Measurements from ENCODE around the gene SHOX. TPM values are rescaled to one million over a fixed set of nuclear protein-coding genes. Genes with fewer than 3 reads are reported as not detected.
"Not testable (repeated sequence)": the region's sequence is repeated elsewhere in the genome, so short reads cannot be mapped to it uniquely, and the experiment has no call there.

SHOX gene
- total RNA-seq, 3 donors from 2014 or later, result 0.33 to 0.80 TPM; not detected in 1

DNA sequence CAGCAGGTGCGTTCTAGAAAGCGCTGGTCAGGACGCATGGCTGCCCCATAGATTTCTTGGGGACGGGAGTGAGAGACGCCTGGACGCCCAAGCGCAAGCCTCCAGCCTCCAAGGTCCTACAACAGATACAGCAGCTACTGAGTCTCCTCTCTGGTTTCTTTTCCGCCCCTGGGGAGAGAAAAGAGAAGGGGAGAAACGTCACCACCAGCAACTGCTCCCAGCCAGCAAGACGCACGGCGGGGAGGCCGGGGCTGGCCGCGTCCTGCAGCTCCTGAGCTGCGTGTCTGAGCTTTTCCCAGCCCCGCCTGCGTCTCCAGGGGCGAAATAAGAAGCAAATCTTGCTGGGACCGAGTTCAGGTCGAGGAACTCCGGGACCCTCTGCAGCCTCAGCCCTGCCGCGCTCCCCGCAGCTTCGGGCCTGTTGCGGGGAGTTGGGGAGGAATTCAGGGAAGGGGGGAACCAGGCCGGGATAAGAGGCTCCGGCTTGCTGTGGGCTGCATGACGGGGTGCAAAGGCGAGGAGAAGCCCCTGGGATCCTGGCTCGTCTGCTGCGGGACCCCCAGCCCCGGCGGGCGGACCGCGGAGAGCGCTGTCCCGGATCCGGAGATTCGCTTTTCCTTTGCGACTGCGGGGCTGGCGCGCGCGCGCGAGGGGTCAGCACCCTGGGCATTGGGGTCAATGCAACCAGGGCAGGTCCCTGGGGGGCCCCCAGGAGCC lies 6.8 kb upstream of the SHOX start:
- no peak for TF ChIP-seq POLR2AphosphoS5 (IDR thresholded peaks at IDR 0.05)
- no peak for TF ChIP-seq POLR2A (IDR thresholded peaks at IDR 0.05)
- TF ChIP-seq, protein P1, sequence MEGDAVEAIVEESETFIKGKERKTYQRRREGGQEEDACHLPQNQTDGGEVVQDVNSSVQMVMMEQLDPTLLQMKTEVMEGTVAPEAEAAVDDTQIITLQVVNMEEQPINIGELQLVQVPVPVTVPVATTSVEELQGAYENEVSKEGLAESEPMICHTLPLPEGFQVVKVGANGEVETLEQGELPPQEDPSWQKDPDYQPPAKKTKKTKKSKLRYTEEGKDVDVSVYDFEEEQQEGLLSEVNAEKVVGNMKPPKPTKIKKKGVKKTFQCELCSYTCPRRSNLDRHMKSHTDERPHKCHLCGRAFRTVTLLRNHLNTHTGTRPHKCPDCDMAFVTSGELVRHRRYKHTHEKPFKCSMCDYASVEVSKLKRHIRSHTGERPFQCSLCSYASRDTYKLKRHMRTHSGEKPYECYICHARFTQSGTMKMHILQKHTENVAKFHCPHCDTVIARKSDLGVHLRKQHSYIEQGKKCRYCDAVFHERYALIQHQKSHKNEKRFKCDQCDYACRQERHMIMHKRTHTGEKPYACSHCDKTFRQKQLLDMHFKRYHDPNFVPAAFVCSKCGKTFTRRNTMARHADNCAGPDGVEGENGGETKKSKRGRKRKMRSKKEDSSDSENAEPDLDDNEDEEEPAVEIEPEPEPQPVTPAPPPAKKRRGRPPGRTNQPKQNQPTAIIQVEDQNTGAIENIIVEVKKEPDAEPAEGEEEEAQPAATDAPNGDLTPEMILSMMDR (IDR thresholded peaks at IDR 0.05), result no peak
- H3K9me3 ChIP-seq, result no peaks in the 10 kb centered on the region
- H3K36me3 ChIP-seq, result no peaks in the 10 kb centered on the region
- no peak overlapping the region for H3K27ac ChIP-seq
- H3K4me3 ChIP-seq, result peak overlapping the region in 2 of 3 donors; percentile 17 to 43
- no peaks in the 10 kb centered on the region for H3K4me1 ChIP-seq
- DNase-seq (ENCODE audit: low spot score in 2 of 2), result peak in 1 of 2 donors; percentile 20
- intact Hi-C loops (cut with DNase I; ENCODE audit: low total_unique reads), result no loop called here
- peaks cover 0 to 64% of the 10 kb centered on the region in 2 donors for H3K27me3 ChIP-seq

DNA sequence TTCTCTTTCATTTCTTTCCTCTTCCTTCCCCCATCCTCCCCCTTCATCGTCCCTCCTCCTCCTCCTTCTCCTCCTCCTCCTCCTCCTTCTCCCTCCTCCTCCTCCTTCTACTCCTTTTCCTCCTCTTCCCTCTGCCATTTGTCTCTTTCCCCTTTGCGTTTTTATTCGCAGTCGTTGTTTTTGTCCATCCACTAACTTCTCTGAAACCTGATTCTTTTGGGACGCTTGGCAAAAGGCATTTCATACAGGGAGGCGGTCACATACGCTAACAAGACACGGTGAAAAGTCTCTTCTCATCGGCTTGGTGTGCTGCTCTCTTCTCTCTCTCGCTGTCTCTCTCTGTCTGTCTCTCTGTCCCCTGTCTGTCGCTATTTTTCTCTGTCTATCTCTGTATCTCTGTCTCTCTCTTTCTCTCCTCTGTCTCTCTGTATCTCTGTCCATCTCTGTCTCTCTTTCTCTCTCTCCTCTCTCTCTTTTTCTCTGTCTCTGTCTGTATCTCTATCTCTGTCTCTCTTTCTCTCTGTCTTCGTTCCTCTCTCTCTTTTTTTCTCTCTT lies 5.4 kb upstream of the SHOX start:
- Histone ChIP-seq H3K9me3 (no peaks in the 10 kb centered on the region), H3K4me1 (no peaks in the 10 kb centered on the region), H3K27ac (no peak overlapping the region), H3K36me3 (no peaks in the 10 kb centered on the region), H3K4me3 (no peak overlapping the region), H3K27me3 (peaks cover 0 to 63% of the 10 kb centered on the region in 2 donors)
- no peak for DNase-seq (ENCODE audit: low spot score in 2 of 2)
- intact Hi-C loops (cut with DNase I; ENCODE audit: low total_unique reads), result no loop called here
- TF ChIP-seq POLR2A (IDR thresholded peaks at IDR 0.05), result no peak

DNA sequence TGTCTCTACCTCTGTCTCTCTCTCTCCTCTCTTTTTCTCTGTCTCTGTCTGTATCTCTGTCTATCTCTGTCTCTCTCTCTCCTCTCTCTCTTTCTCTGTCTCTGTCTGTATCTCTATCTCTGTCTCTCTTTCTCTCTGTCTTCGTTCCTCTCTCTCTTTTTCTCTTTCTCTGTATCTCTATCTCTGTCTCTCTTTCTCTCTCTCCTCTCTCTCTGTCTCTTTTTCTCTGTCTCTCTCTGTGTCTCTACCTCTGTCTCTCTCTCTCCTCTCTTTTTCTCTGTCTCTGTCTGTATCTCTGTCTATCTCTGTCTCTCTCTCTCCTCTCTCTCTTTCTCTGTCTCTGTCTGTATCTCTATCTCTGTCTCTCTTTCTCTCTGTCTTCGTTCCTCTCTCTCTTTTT lies 4.5 kb upstream of the SHOX start:
- intact Hi-C loops (cut with DNase I; ENCODE audit: low total_unique reads); H3K4me1 ChIP-seq; DNase-seq (ENCODE audit: low spot score in 2 of 2); H3K36me3 ChIP-seq; H3K27ac ChIP-seq; H3K9me3 ChIP-seq; H3K4me3 ChIP-seq: not testable (repeated sequence)
- peaks cover 0 to 65% of the 10 kb centered on the region in 2 donors for H3K27me3 ChIP-seq

DNA sequence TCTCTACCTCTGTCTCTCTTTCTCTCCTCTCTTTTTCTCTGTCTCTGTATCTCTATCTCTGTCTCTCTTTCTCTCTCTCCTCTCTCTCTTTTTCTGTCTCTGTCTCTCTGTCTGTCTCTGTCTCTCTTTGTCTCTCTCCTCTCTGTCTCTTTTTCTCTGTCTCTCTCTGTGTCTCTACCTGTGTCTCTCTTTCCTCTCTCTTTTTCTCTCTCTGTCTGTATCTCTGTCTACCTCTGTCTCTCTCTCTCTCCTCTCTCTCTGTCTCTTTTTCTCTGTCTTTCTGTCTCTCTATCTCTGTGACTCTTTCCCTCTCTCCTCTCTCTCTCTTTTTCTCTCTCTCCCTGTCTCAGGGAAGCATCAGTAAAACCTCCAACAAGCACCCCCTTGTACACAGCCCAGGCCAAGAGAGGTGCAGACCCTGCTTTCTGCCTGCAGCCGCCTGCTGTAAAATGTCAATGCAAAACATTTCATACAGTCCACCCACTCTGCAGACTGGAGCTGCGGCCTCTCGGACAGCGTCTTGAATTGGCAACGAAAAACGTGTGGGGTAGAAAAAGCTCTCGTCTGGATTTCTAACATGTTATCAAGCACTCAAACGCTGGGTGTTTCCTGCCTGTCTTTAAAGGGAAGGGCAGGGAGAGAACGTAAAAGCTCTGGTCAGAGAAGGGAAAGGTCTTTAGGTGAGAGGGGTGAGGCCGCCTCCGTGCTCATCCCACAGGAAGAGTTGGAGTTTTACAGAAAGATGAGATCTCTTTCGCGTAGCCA lies 3.7 kb upstream of the SHOX start:
- Histone ChIP-seq H3K4me3 (no peak overlapping the region), H3K36me3 (no peaks in the 10 kb centered on the region), H3K27me3 (peaks cover 0 to 71% of the 10 kb centered on the region in 2 donors), H3K9me3 (no peaks in the 10 kb centered on the region), H3K4me1 (no peaks in the 10 kb centered on the region), H3K27ac (no peak overlapping the region)
- no peak for TF ChIP-seq POLR2A (IDR thresholded peaks at IDR 0.05)
- intact Hi-C loops (cut with DNase I; ENCODE audit: low total_unique reads), result no loop called here
- no peak for DNase-seq (ENCODE audit: low spot score in 2 of 2)

GRCh38 chrX:627510-627981 lies 3.0 kb upstream of the SHOX start:
- Histone ChIP-seq H3K27me3 (peaks cover 0 to 73% of the 10 kb centered on the region in 2 donors), H3K27ac (no peak overlapping the region), H3K4me1 (no peaks in the 10 kb centered on the region), H3K4me3 (no peak overlapping the region), H3K36me3 (no peaks in the 10 kb centered on the region), H3K9me3 (no peaks in the 10 kb centered on the region)
- TF ChIP-seq, protein P1 (IDR thresholded peaks at IDR 0.05), result no peak
- TF ChIP-seq POLR2AphosphoS5 (IDR thresholded peaks at IDR 0.05) (no peak), POLR2A (IDR thresholded peaks at IDR 0.05) (no peak)
- no peak for DNase-seq (ENCODE audit: low spot score in 2 of 2)
- intact Hi-C loops (cut with DNase I; ENCODE audit: low total_unique reads), result no loop called here

- H3K27ac ChIP-seq, result no peak overlapping the region
- H3K9me3 ChIP-seq, result no peaks in the 10 kb centered on the region
- H3K4me1 ChIP-seq, result no peaks in the 10 kb centered on the region
- no peak for TF ChIP-seq POLR2AphosphoS5 (IDR thresholded peaks at IDR 0.05)
- H3K4me3 ChIP-seq, result no peak overlapping the region
- peaks cover 0 to 78% of the 10 kb centered on the region in 2 donors for H3K27me3 ChIP-seq
- no peak for DNase-seq (ENCODE audit: low spot score in 2 of 2)
- intact Hi-C loops (cut with DNase I; ENCODE audit: low total_unique reads), result no loop called here
- no peaks in the 10 kb centered on the region for H3K36me3 ChIP-seq
These were observed 2.6 kb upstream of the SHOX start for GRCh38 chrX:627995-628394.

Data from breast epithelium (tissue), 4 donors.